Brain pericyte (primary cell): ENCODE data around the gene SERPINB12.

ENCODE experiments used
- DNase-seq: peaks from one replicate; pipeline ENCODE4 v3.0.0-alpha.2; 2012; ENCODE audit warnings: low read depth, low spot score

SERPINB12 gene

DNA sequence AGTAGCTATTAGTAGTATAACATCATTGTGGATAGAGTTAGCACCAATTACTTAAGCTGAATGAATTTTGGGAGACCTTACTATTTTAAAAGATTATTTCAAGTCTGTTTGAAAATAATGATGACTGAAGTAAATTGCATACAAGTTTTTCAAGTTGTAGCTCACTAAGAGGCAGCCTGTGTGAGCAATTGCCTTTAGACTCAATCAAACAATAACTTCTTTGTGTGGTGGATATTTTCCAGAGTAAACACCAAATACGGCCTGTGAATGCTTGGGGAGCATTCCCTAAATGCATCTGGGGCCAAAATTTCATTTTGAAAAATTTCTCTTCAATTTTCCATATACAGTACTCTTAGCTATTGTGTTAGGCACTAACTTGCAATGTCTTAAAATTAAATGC is 7.9 kb downstream of the SERPINB12 start:
- no peak for DNase-seq

DNA sequence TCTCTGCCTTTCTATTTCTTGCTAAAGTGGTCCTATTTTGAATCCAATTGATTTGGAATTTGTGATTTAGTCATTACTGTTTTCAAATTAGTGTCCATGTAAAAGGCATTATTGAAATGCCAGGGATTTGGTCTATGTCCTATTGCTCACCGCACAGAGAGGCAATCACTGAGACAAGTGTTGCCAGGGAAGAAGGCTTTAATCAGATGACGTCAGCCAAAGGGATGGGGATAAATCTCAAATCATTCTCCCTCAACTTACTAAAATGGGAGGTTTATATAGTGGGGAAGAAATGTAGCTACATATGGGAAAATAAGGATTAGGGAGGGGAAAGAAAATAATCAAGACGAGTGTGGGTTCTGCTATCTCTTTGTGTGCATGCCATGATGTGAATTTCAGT is 9.6 kb downstream of the SERPINB12 start:
- no peak for DNase-seq

DNA sequence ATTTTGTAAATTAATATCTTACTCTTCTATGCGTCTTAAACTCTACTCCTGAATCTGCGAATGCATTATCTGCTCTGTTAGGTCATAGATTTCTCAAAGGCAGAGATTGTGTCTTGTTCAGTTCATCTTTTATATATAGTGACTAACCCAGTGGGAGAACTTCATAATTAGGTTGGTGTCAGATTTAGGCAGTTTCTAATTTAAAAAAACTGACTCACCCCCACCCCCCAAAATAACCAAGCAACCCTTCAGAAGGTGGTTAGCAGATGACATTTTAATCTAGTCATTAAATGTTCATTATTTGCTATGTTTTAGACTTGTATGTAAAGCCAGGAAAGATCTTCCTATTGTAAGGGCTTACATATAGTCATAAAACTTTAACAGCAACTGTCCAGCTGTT is 10.4 kb downstream of the SERPINB12 start:
- no peak for DNase-seq

DNA sequence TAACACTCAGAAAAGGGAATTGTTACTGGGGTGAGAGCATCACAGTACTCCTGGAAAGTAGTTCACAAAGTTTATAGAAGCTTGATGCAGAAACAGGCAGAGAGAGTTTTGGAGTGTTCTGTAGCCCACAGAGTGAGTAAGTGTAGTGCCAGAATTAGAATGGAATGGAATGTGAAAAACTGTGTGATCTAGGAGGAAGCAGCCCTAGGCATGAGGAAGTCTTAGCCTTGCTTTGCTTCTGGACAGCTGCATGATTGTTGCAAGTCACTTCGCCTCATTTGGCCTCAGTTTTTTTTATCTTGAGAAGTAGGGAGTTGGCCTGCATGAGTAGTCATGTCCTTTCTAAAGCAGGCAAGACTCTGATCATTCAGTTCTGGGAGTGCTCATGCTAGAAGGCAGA is 10.9 kb downstream of the SERPINB12 start:
- DNase-seq = no peak

DNA sequence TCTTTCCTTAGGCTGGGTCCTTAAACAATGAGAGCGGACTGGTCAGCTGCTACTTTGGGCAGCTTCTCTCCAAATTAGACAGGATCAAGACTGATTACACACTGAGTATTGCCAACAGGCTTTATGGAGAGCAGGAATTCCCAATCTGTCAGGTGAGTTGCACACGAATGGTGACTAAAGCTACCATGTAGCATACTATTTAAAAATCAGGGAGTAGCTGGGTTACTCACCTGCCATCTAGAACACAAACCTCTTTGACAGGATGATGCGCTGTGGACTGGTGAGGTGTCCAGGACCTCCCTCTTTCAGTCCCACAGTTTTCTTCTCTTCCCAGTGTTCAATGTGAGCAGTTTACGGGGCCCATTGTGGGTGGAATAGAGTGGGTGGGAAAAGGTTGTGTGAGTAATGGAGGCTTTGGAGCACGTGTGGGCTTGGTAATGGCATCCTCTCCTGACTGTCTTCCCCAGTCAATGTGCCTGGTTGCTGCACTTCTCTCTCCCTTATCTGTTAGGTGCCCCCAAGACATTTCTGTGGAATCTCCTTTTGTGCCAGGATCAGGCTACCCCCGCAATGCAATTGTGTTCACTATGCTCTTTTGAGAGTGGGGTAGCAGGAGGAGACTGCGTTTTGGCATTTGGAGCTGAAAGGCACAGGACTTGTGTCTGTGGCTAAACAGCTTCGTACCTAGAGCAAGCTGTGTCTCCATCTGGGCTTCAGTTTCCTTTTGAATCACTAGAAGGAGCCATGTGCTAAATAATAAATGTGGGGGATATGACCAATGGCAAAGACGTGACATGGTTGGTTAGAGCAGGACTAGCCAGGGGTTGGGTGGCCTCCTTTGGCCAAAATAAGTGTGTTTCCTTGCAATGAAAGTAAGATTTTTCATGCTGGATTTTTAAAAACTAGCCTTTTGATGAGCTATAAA is 17.7 kb downstream of the SERPINB12 start:
- no peak for DNase-seq

DNA sequence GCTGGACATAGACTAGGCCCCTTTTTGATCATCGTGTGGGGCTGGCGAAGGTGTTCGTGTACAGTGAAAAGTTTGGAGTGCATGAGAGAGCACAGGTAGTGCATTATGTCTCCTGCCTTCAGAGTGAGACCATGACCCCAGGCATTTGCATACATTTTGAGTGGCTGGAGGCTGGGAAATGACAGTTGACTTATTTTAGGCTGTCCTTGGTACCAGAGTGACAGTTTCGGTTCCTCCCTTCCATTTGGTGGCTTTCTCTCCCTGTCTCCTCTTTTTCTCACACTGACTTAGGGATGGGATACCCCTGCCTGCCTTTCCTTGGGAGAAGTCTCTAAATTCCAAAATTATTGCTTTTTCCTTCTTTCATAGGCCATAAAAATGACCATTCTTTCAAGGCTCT is 20.1 kb downstream of the SERPINB12 start:
- DNase-seq = no peak

DNA sequence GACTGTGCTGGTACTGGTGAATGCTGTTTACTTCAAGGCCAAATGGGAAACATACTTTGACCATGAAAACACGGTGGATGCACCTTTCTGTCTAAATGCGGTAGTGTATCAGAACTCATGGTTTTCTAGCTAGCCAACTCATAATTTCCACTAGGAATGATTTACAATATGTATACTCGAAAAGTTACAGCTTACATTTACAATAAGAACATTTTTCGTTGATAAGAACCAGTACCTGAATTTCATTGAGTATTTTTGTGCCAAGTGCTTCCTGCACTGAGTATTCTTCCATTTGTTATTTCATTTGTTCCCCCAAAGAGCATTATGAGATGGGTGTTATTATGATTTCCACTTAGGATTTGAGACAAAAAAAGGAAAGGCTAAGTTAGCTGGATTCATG is 21.9 kb downstream of the SERPINB12 start:
- no peak for DNase-seq

DNA sequence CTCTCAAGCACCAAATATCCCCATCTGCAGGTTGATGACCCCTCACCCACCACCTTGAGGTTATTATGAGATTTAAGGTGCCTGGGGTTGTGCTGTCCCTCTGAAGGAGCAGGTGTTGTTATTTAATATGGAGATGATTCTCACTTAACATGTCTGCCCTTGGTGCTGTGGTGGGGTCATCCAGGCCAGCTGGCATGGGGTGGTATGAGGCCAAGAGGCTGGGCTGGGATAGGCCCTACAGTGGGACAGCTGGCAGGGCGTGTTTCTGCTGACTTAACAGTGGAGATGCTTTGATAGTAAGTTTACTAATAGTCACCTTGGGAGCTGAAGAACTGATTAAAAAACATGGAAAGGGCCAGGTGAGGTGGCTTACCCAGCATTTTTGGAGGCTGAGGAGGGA is 22.4 kb downstream of the SERPINB12 start:
- no peak for DNase-seq

DNA sequence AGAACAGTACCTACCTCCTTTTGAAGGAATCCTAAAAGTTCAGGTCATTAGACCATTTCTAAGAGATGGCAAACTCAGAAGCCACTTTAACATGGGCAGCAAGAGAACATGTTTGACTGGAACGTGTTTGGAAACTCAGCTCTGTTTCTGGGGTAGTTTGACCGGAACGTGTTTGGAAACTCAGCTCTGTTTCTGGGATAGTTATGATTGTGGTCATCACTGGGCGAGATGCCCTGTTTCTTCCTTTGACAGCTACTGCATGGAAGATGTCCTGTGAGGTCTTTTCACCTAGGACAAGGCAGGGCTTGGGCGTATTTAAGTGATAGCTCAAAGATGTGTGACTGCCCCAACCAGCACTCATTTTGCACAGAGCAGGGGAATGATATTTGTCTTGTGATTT is 25.1 kb downstream of the SERPINB12 start:
- DNase-seq = no peak

DNA sequence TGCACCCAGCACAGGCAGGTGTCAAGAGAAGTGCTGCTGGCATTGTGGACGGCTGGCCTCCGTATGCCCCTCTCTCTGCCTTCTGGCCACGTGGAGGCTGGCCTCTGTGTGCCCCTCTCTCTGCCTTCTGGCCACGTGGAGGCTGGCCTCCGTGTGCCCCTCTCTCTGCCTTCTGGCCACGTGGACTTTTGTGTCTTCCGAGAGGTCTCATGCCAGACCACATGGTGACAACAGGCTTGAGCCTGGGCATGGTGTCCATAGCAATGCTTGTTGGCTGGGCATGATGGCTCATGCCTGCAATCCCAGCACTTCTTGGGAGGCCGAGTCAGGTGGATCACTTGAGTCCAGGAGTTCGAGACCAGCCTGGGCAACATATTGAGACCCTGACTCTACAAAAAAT is 25.7 kb downstream of the SERPINB12 start:
- DNase-seq = no peak

DNA sequence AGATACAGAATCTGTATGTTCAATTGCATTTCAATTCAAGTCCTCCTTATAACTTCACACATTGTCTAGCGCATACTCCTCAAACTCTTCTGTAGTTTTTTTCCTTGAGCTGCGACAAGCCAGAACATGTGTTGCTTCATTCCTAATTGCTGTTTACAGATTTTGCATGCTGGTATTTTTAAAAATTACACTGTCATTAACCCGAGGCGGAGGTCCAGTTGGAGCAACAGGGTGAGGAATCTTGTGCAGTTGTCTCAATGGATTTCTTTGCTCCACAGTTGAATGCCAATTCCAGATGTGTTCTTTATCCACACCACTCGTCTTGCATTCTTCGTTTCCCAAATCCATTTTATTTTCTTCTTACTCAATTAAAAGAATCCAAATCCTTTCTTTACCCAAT is 28.6 kb downstream of the SERPINB12 start:
- DNase-seq = no peak

DNA sequence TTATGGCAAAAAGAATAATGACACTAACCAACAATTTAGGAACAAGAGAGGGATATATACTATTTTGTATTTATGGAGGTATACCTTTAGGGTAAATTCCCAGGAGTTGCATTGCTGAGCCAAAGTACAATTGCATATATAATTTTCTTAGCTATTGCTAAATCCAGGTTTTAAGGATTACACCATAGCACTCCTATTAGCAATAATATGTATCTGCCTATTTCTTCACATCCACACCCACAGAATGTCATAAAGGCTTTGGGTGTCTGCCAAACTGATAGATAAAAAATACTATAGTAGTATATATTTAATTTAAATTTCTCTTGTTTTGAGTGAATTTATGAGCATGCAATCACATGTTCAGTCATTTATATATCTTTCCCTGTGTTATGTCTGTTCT is 33.5 kb downstream of the SERPINB12 start:
- DNase-seq = no peak

DNA sequence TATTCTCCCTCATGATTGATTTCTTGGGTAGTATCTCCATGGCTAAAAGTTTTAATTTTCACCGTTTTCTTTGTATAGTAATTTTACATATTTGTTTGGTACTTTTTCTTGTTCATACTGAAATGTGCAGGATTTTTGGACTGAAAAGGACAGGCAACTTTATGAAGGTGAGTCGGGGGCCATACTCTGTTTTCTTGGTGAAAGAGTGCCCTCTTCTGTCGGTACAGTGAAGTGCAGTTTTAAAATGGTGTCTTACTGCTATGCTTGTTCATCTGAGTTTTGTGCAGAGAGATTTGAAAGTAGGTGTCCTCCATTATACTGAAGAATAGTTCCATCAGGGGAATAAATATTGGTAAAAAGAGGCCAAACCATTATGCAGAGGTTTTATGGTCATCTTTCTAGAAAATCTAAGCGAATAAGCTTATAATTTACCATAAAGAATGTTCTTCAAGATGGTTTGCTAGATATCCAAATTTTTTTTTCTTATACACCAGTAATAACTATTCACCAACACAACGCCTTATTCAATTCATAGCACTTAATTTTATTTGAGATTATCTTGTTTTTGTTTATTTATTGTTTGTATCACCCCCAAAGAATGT is 36.3 kb downstream of the SERPINB12 start:
- peak; percentile 18 for DNase-seq

DNA sequence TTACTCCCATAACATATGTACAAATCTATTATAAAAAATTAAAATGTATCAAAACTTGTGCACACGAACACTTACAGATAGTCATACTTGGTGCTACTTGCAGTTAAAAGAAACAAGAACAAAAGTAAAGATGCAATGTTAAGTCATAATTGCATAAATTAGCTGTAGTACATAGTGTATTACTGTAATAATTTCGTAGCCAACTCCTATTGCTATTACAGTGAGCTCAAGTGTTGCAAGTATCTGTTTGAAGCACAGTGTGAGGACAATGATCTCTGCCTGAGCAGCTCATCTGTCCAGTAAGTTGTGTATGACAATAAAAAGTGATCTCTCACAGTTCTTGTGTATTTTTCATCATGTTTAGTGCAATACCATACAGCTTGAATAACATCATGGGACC is 37.4 kb downstream of the SERPINB12 start:
- no peak for DNase-seq

DNA sequence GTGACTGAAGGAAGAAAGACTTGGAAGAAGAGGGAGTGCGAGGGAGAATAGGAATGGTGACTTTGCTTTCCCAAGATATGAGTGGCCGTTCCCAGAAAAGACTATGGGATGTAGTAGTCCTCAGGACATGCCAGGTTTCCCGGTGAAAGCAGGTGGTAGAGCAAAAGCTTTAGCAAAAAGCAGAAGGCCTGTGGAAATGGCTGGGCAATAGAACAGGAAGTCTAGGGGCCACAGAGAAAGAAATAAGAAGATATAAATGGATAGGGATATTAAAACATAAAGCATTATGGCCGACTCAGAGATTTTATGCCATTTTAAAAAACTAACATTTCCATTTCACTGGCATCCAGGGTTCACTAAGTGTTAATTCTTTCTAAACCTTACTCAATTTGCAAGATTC is 43.8 kb downstream of the SERPINB12 start:
- no peak for DNase-seq

DNA sequence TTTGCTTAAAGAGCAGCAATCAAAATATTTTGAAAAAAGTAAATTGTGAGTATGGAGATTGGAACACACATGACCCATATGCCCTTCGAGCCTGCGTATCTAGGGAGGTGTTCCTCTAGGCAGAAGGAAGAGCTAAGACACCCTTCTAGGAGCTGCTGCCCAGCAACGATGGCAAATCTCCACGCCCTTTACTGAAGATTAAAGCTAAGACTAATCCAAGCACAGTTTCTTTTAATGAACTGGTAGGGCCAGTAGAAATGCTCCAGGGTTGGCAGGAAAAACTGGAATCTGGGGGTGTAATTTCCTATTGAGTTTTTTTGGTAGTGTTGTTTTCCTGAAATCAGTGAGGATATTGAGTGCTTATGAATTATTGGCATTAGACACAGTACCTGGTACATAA is 44.3 kb downstream of the SERPINB12 start:
- no peak for DNase-seq

DNA sequence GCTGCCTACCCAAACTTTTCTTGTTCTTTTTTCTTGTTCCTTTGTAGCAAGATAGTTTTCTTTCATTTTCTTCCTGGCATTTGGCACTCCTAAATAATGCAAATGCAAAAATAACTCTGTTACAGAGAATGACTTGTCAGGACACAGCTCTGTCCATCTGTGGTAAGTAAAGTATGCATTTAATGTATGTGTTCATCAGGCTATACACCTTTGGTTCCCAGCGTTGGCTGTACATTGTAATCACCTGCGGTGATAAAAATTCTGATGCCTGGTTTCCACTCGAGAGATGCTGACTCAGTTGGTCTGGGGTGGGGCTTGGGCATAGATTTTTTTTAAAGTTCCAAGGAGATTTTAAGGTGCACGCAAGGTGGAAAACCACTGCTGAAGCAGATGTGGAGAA is 44.8 kb downstream of the SERPINB12 start, which contains the start of gene SERPINB13:
Gene SERPINB13, plus strand, starts transcription at position 378 of the 400 bp plus-strand sequence. CDS start 1,325 bp downstream, outside the sequence.
- DNase-seq = no peak

DNA sequence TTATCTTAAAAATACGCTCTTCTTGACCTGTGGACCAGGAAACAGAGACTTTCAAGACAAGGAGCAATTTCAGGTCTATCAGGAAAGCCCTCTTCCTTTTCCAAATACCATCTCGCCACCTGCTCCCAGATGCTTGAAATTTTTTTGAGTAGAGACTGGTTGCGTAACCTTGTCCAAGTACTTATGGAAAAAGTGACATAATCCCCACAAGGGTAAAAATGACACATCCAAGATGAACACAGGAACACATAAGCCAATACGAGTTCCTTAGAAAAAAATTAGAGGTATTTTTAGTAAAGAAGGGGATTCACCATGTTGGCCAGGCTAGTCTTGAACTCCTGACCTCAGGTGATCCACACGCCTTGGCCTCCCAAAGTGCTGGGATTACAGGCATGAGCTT is 46.7 kb downstream of the SERPINB12 start:
- DNase-seq = no peak

DNA sequence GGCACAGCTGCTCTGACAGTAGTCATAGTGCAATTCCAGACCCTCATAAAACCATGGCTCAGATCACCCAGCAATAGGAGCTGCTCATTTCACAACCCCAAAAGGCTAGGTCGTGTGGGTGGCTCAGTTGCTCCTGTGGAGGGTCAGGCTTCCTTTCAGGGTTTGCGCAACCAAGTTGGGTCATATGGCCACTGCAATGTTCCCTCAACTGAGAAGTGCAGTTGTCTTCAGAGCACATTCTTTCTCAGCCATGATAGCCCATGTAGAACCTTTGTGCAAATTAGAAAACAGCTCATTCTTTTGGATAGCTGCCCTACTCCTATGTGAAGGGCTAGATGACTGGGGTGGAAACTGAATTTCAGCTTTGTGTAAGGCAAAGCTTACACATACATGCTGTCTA is 48.2 kb downstream of the SERPINB12 start:
- no peak for DNase-seq

DNA sequence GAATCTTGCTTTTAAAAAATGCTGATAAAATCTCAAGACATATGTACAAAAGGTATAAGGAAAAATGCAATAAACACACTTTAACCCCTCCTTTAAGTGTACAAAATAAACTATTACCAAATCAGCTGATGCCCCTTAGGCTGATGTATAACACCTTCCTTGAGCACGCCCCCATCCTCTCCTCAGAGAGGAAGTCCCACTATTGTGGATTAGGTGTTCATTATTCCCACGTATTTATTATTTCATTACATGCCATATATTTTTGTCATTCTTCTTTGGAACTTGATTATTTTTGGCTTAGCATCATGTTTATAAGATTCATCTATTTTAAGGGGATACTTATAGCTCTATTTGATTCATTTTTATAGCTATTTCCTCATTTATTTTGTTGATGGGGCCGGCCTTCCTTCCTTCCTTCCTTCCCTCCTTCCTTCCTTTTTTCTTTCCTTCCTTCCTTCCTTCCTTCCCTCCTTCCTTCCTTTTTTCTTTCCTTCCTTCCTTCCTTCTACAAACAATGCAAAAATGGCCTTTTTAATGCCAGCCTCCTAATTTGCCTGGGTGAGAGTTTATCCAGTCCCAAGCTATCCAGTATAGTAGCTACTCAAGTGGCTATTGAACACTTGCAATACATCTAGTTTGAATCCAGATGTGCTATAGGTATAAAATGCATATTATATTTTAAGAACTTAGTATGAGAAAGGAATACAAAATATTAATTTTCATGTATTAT is 49.0 kb downstream of the SERPINB12 start:
- no peak for DNase-seq

DNA sequence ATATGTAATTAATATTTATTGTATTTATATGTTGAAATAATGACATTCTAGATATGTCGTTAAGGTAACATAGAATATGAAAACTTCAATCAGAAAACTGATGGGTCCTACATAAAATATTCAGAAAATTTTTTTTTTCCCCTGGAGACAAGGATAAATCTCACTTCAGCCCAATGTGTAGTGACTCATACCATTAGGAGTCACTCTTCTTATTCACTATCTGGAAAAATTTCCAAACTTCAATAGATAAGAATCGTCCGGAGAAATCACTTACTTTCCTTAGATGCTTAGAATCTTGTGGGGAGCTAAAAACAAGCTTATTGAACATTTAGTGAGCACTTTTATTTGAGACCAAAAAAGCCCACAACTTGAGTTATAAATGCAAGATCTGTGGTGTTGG is 49.6 kb downstream of the SERPINB12 start:
- DNase-seq = no peak

DNA sequence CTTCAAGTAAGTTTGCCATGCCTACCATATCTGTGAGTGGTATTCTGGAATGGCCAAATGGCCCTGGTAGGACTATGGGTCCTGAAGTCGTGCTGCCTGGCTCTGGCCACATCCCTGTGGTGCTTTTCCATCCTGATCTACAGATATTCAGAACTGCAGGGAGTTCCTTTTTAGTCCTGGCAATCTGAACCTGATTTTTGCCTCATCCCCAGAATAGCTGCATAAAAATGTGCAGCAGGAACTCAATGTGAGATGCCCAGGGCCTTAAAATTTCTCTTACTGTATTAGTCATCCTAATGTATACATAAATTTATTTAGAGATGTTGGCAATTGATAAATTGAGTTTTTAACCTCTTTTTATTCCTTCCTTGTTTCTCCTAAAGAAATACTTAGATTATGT is 50.3 kb downstream of the SERPINB12 start:
- no peak for DNase-seq

DNA sequence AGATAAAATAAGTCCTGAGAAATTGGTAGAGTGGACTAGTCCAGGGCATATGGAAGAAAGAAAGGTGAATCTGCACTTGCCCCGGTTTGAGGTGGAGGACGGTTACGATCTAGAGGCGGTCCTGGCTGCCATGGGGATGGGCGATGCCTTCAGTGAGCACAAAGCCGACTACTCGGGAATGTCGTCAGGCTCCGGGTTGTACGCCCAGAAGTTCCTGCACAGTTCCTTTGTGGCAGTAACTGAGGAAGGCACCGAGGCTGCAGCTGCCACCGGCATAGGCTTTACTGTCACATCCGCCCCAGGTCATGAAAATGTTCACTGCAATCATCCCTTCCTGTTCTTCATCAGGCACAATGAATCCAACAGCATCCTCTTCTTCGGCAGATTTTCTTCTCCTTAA is 54.8 kb downstream of the SERPINB12 start:
- no peak for DNase-seq
